ENCODE measurements around the gene INTS3. TPM values are rescaled to one million over a fixed set of nuclear protein-coding genes. Genes with fewer than 3 reads are reported as not detected.

Gene INTS3
- total RNA-seq: 33.2 TPM

- DNase-seq: peak; percentile 100
Measured at GRCh38 chr1:153727463-153728304, at the start of gene INTS3. Gene INTS3, plus strand, starts transcription at chr1:153728050. Its CDS starts 585 bp downstream, at chr1:153728635.

GRCh38 chr1:153678519-153679336 is 49.1 kb upstream of the INTS3 start, which contains the start of gene NPR1:
Gene NPR1, plus strand, starts transcription at chr1:153678688. Its CDS starts 421 bp downstream, at chr1:153679109.
- DNase-seq: no peak

- DNase-seq: no peak
Measured at GRCh38 chr1:153679337-153680119, 48.3 kb upstream of the INTS3 start.

- no peak for DNase-seq
Measured at GRCh38 chr1:153680120-153680403, 47.8 kb upstream of the INTS3 start.

GRCh38 chr1:153682730-153683129 is 45.1 kb upstream of the INTS3 start:
- no peak for DNase-seq

GRCh38 chr1:153683854-153684253 is 44.0 kb upstream of the INTS3 start:
- DNase-seq: no peak

GRCh38 chr1:153684892-153685291 is 43.0 kb upstream of the INTS3 start:
- DNase-seq: no peak

- DNase-seq: no peak
Measured at GRCh38 chr1:153685544-153686340, 42.1 kb upstream of the INTS3 start.

- DNase-seq: no peak
Measured at GRCh38 chr1:153687346-153688125, 40.3 kb upstream of the INTS3 start.

GRCh38 chr1:153688276-153688675 is 39.6 kb upstream of the INTS3 start:
- DNase-seq: no peak

GRCh38 chr1:153688736-153689328 is 39.0 kb upstream of the INTS3 start:
- no peak for DNase-seq

GRCh38 chr1:153693466-153693865 is 34.4 kb upstream of the INTS3 start:
- DNase-seq: no peak

- no peak for DNase-seq
Measured at GRCh38 chr1:153696741-153697140, 31.1 kb upstream of the INTS3 start.

- DNase-seq: no peak
Measured at GRCh38 chr1:153697191-153698019, 30.4 kb upstream of the INTS3 start.

- DNase-seq: no peak
Measured at GRCh38 chr1:153698020-153698922, 29.6 kb upstream of the INTS3 start.

GRCh38 chr1:153698923-153699714 is 28.7 kb upstream of the INTS3 start:
- no peak for DNase-seq

- DNase-seq: no peak
Measured at GRCh38 chr1:153699768-153700167, 28.1 kb upstream of the INTS3 start.

- DNase-seq: no peak
Measured at GRCh38 chr1:153705484-153705883, 22.4 kb upstream of the INTS3 start.
